Activated CD4-positive, alpha-beta T cell treated with anti-CD3 and anti-CD28 coated beads for 24 hours (primary cell): Measurements from ENCODE around the gene SFMBT1.
"Not testable (repeated sequence)": the region's sequence is repeated elsewhere in the genome, so short reads cannot be mapped to it uniquely, and the experiment has no call there.

Experiments used
- DNase-seq, 2 donors: peaks; one replicate each; pipeline ENCODE4 v3.0.0-alpha.2; 2020; ENCODE audit warnings: low read depth in 2 of 2

The SFMBT1 gene

DNA sequence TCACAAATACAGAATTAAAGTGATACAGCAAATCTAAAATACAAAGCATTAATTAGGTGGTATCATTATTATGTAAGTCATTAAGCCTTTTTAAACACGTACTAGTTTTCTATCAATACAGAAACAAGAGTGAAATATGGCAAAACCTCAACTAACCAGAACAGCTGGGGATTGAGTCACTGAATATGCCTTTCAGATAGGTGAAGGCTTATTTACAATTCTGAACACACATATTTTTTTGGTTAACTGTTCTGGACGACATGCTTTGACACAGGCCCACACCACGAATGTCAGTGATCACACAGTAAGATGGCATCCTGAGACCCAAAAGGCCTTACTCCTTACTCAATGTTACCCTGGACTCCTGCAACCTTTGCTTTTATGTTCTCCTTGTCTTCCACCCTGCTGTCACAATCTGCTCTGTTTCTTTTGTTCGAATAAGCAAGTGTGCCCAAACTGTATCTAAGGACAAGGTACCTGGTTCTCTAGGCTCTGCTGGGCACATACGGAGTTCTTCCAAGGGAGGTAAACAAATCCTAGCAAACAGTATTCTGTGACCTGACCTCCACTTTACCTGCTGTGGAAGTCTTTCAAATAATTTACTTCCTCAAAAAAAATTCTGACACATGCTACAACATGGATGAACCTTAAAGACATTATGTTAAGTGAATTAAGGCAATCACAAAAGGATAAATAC, 7.0 kb downstream of the SFMBT1 start:
- DNase-seq: no peak

GRCh38 chr3:53035825-53036619, 9.9 kb downstream of the SFMBT1 start:
- DNase-seq: no peak

DNA sequence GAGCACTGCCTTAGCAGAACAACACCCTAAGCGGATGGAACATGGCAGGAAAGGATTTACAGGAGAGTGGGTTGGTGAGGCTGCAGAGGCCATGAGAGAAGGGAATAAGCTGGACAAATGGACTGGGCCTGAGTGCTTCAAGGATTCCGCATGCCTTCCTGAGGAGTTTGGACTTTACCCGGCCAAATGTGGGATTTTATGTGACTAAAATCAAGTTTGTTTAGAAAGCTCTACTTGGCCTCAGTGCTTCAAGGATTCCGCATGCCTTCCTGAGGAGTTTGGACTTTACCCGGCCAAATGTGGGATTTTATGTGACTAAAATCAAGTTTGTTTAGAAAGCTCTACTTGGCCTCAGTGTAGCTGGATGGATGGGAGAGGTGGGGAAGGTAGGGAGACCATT, 10.9 kb downstream of the SFMBT1 start:
- not testable (repeated sequence) for DNase-seq

GRCh38 chr3:53034411-53034810, 11.5 kb downstream of the SFMBT1 start:
- not testable (repeated sequence) for DNase-seq

DNA sequence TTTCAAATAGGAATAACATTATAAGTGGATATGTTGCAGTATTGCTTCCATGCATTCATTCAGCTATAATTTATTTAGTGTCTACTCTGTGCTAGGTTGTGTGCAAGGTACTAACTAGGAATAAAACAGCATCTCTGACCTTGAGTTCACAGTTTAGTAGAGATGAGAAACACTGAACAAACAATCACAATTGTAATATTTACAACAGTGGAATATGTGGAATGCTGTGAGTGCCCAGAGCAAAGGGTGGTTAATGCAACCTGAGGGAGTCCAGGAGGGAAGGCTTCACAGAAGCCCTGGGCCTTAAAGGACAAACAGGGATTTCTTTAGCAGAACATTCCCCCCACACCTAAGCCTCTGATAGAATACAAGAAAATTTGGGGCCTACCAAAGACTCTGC, 13.3 kb downstream of the SFMBT1 start:
- DNase-seq: no peak

- DNase-seq: peak in 1 of 2 donors; percentile 31
These were observed 15.0 kb downstream of the SFMBT1 start for GRCh38 chr3:53030619-53031449.

DNA sequence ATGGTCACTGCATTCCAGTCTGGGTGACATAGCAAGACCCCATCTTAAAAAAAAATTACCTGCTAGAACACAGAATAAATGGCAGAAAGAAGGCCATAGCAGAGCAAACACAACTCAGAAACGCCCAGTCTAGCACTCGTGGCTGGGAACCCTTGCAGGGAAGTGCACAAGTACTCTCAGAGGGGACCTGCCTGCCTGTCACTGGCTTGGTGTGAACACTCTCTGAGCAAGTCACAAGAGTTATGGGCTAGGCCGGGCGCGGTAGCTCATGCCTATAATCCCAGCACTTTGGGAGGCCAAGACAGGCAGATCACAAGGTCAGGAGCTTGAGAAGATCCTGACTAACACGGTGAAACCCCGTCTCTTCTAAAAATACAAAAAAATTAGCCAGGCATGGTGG, 17.2 kb downstream of the SFMBT1 start:
- DNase-seq: no peak

- no peak for DNase-seq
These were observed 18.5 kb downstream of the SFMBT1 start for GRCh38 chr3:53027254-53027844.

- DNase-seq: no peak
These were observed 19.3 kb downstream of the SFMBT1 start for GRCh38 chr3:53026382-53027162.

GRCh38 chr3:53024315-53024714, 21.6 kb downstream of the SFMBT1 start:
- no peak for DNase-seq

GRCh38 chr3:53023072-53023823, 22.6 kb downstream of the SFMBT1 start:
- no peak for DNase-seq

GRCh38 chr3:53022647-53023046, 23.2 kb downstream of the SFMBT1 start:
- no peak for DNase-seq

DNA sequence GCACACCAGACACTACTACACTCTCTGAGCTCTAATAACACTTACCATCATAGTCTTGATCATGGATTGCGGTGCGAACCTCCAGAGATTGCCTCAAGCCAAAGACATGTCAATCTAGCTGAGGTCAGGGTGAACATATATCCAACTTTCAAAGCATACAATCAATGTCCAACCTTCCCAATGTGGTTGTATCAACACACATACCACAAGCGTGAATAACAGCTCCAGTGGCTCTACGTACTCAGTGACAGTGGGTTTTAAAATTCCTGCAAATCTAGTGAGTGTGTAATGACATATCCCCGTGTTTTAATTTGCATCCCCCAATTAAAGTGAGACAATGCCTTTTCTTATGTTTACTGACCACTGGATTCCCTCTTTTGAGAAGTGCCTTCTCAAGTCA, 29.6 kb downstream of the SFMBT1 start:
- DNase-seq: no peak

GRCh38 chr3:53011324-53011723, 34.5 kb downstream of the SFMBT1 start:
- no peak for DNase-seq

DNA sequence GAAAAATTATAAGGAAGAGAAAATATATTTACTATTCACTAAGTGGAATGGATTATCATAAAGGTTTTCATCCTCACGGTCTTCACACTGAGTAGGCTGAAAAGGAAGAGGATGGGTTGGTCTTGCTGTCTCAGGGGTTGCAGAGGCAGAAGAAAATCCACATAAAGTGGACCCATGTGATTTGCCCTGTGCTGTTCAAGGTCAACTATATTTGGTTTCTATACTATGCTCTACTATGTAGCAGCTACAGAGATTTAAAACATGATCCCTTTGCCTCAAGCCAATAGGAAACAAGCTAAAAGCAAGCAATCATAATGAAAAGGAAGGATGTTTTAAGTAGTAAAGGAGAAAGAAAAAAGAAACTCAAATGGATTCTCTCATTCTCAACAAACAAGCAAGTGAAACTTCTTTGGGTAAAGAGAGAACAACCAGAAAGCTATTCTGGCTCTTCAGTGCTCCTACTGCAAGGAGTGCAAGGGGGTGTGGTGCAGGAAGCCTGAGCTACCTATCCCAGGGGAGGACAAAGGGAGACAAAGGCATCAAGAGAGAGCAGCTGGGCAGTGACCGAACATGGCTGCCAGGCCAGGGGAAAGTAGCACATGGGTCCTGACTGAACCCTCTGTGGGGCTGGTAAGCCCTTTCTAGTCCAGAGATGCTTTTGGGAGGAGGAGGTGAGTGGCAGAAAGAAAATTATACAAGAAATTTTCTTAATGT, 35.9 kb downstream of the SFMBT1 start:
- no peak for DNase-seq

DNA sequence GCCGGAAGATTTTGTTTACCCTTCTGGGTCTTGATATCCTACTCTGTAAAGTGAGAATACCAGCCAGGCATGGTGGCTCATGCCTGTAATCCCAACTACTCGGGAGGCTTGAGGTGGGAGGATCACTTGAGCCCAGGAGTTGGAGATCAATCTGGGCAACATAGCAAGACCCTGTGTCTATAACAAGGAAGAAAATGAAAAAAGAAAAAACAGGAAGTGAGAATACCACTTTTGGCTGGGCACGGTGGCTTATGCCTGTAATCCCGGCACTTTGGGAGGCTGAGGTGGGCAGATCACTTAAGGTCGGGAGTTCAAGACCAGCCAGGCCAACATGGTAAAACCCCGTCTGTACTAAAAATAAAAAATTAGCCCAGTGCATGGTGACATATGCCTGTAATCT, 36.9 kb downstream of the SFMBT1 start:
- DNase-seq: no peak

DNA sequence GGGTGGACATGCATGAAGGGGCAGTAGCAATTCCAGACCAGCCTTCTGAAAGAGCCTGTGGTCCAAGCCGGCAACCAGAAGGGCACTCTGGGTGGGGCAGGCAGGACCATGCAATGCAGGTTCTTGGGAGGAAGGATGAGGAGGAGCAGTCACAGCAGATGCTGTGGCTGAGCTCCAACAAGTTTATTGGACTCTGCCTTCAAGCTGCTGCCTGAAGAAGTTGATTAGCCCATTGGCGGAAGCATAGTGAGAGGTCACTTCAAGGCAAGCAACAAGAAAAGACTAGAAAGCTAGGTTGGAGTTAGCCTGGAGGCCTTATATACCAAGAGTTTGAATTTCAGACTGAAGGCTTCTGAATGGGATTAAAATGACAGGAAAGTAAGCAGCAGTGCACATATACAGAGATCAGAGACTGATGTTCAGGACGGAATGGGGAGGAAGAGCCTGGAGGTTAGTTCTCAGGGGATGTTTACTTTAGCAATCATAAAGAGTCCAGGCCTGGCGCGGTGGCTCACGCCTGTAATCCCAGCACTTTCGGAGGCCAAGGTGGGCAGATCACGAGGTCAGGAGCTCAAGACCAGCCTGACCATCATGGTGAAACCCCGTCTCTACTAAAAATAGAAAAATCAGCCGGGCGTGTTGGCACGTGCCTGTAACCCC, 39.9 kb downstream of the SFMBT1 start:
- DNase-seq: no peak

DNA sequence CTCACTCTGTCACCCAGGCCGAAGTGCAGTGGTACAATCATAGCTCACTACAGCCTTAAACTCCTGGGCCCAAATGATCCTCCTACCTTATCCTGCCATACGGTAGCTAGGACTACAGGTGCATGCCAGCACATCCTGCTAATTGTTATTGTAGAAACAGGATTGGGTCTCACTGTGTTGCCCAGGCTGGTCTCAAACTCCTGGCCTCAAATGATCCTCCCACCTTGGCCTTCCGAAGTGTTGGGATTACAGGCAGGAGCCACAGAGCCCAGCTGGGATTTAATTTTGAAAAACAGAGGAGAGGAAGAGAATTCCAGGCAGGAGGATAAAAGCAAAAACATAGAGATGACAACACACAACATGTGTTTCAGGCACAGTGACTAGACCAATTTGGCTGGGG, 40.5 kb downstream of the SFMBT1 start:
- no peak for DNase-seq

- no peak for DNase-seq
These were observed 42.6 kb downstream of the SFMBT1 start for GRCh38 chr3:53003320-53003719.
